Mesendoderm (in vitro differentiated cells): ENCODE data around the gene RPS19BP1.
"Not testable (repeated sequence)": the region's sequence is repeated elsewhere in the genome, so short reads cannot be mapped to it uniquely, and the experiment has no call there.

Experiments used
- DNase-seq: peaks from one replicate; pipeline ENCODE4 v3.0.0; 2013
- H2AK5ac ChIP-seq: 2 replicates; pipeline ENCODE4 v1.6.1; 2013; ENCODE audit warnings: low read length, inconsistent platforms
- H2BK120ac ChIP-seq: 2 replicates; pipeline ENCODE4 v1.6.1; 2013; ENCODE audit warnings: low read depth, mild to moderate bottlenecking, low read length, moderate library complexity, mixed read lengths
- H2BK15ac ChIP-seq: replicated peaks from 2 replicates; pipeline ENCODE4 v1.6.1; 2013; ENCODE audit warnings: low read depth, mild to moderate bottlenecking, moderate library complexity
- H2BK5ac ChIP-seq: 2 replicates; pipeline ENCODE4 v1.6.1; 2013; ENCODE audit warnings: low read length, inconsistent platforms
- H3K18ac ChIP-seq: 2 replicates; pipeline ENCODE4 v1.6.1; 2013; ENCODE audit warnings: mild to moderate bottlenecking, low read length, mixed read lengths
- H3K23ac ChIP-seq: one replicate; pipeline ENCODE4 v1.6.1; 2013; ENCODE audit warnings: low read length
- H3K27ac ChIP-seq: 2 replicates; pipeline ENCODE4 v1.5.1; 2013; ENCODE audit warnings: low read depth, mild to moderate bottlenecking, inconsistent platforms, low read length, moderate library complexity
- H3K27me3 ChIP-seq: 2 replicates; pipeline ENCODE4 v1.6.1; 2013; ENCODE audit warnings: low read length, control low read depth, mild to moderate bottlenecking, inconsistent platforms; ENCODE audit not compliant: insufficient read depth, poor library complexity
- H3K36me3 ChIP-seq: 2 replicates; pipeline ENCODE4 v1.6.1; 2013; ENCODE audit warnings: low read length, inconsistent platforms; ENCODE audit not compliant: control insufficient read depth, insufficient read depth
- H3K4ac ChIP-seq: one replicate; pipeline ENCODE4 v1.6.1; 2013; ENCODE audit warnings: low read depth, mild to moderate bottlenecking, low read length, moderate library complexity
- H3K4me1 ChIP-seq: 2 replicates; pipeline ENCODE4 v1.6.1; 2013; ENCODE audit warnings: low read depth, low read length, inconsistent platforms; ENCODE audit not compliant: control insufficient read depth
- H3K4me2 ChIP-seq: 2 replicates; pipeline ENCODE4 v1.6.1; 2013; ENCODE audit warnings: low read length
- H3K4me3 ChIP-seq: 2 replicates; pipeline ENCODE4 v1.5.1; 2013; ENCODE audit warnings: mild to moderate bottlenecking, low read length
- H3K56ac ChIP-seq: one replicate; pipeline ENCODE4 v1.6.1; 2013; ENCODE audit warnings: low read length
- H3K79me1 ChIP-seq: 2 replicates; pipeline ENCODE4 v1.6.1; 2013; ENCODE audit warnings: low read length, inconsistent platforms
- H3K79me2 ChIP-seq: 2 replicates; pipeline ENCODE4 v1.6.1; 2013; ENCODE audit warnings: mild to moderate bottlenecking, low read length; ENCODE audit not compliant: control insufficient read depth, insufficient read depth
- H3K9ac ChIP-seq: 2 replicates; pipeline ENCODE4 v1.6.1; 2013; ENCODE audit warnings: low read length, inconsistent platforms
- H4K5ac ChIP-seq: one replicate; pipeline ENCODE4 v1.6.1; 2013; ENCODE audit warnings: low read length
- H4K8ac ChIP-seq: one replicate; pipeline ENCODE4 v1.6.1; 2013; ENCODE audit warnings: low read depth, mild to moderate bottlenecking, control low read depth, low read length, moderate library complexity
- WGBS: extraction: QIAGEN DNeasy Blood & Tissue Kit; methylation state at CpG from one replicate; pipeline ENCODE4 v1.1.7; 2013; ENCODE audit warnings: low lambda C conversion rate, missing lambda C conversion rate; ENCODE audit not compliant: insufficient coverage; ENCODE audit errors: extremely low coverage; 5-methylcytosine and 5-hydroxymethylcytosine counted together

Gene RPS19BP1

DNA sequence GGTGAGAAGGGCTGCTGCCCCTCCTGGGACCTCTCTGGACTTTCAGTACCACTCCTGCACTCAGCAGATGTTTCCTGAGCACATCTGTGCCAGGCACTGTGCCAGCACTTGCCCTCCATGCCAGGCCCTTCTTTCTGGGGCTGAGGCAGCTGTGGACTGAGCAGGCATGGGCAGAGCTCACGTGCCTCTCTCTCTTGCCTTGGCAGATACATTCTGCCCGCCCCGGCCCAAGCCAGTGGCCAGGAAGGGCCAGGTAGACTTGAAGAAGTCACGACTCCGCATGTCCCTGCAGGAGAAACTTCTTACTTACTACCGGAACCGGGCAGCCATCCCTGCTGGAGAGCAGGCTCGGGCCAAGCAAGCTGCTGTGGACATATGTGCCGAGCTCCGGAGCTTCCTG is 20.5 kb downstream of the RPS19BP1 start:
- H3K9ac ChIP-seq = no peak overlapping the region
- no CpG with 5 or more reads among the region's 10 CpGs for WGBS

DNA sequence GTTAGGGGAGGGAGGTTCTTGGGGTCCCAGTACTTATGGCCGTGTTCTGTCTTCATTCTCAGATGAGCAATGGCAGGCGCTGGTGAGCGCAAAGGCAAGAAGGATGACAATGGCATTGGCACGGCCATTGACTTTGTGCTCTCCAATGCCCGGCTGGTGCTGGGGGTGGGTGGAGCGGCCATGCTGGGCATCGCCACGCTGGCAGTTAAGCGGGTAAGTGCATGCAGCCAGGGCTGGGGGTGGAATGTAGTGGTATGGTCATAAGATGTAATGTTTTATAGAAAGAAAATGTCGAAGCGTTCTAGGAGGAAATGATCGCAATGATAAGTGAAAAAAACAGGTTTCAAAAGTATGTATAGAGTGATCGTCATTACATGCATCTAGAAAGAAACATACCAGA is 21.3 kb downstream of the RPS19BP1 start:
- Histone ChIP-seq H3K4me2 (no peak overlapping the region), H3K4ac (no peak overlapping the region), H3K27me3 (no peaks in the 10 kb centered on the region), H2AK5ac (no peak overlapping the region), H3K79me2 (no peaks in the 10 kb centered on the region), H2BK120ac (no peak overlapping the region), H3K56ac (no peak overlapping the region), H3K4me3 (no peak overlapping the region), H3K27ac (no peak overlapping the region), H3K79me1 (peaks cover 12% of the 10 kb centered on the region), H3K36me3 (peaks cover 29% of the 10 kb centered on the region), H3K9ac (no peak overlapping the region), H3K18ac (no peak overlapping the region), H3K4me1 (no peaks in the 10 kb centered on the region), H3K23ac (no peak overlapping the region), H2BK15ac (no peak overlapping the region), H2BK5ac (no peak overlapping the region), H4K5ac (no peak overlapping the region), H4K8ac (no peak overlapping the region)
- DNase-seq = no peak
- WGBS = 100% methylated on average over 4 of the region's 13 CpGs

More for the DNA sequence above, 20.5 kb downstream of the RPS19BP1 start:
- Histone ChIP-seq H3K4me1 (no peaks in the 10 kb centered on the region), H3K18ac (no peak overlapping the region), H3K4me2 (no peak overlapping the region), H4K5ac (no peak overlapping the region), H2BK120ac (no peak overlapping the region), H3K4me3 (no peak overlapping the region), H2BK15ac (no peak overlapping the region), H2AK5ac (no peak overlapping the region), H3K56ac (no peak overlapping the region), H3K23ac (no peak overlapping the region), H3K79me1 (peaks cover 10% of the 10 kb centered on the region), H3K36me3 (peaks cover 25% of the 10 kb centered on the region), H3K4ac (no peak overlapping the region), H3K27ac (no peak overlapping the region), H3K79me2 (no peaks in the 10 kb centered on the region), H4K8ac (no peak overlapping the region), H2BK5ac (no peak overlapping the region), H3K27me3 (no peaks in the 10 kb centered on the region)
- DNase-seq = no peak

- Histone ChIP-seq H3K36me3 (peaks cover 35% of the 10 kb centered on the region), H3K27ac (no peak overlapping the region), H4K5ac (no peak overlapping the region), H3K23ac (no peak overlapping the region), H2AK5ac (no peak overlapping the region), H2BK5ac (no peak overlapping the region), H3K18ac (no peak overlapping the region), H3K4me1 (no peaks in the 10 kb centered on the region), H3K4ac (no peak overlapping the region), H3K9ac (no peak overlapping the region), H2BK15ac (no peak overlapping the region), H3K4me2 (no peak overlapping the region), H2BK120ac (no peak overlapping the region), H3K56ac (no peak overlapping the region), H4K8ac (no peak overlapping the region), H3K27me3 (no peaks in the 10 kb centered on the region), H3K79me1 (peaks cover 12% of the 10 kb centered on the region), H3K4me3 (no peak overlapping the region), H3K79me2 (no peaks in the 10 kb centered on the region)
- no peak for DNase-seq
- no CpG with 5 or more reads among the region's 4 CpGs for WGBS
Observed at GRCh38 chr22:39510529-39511149, 21.9 kb downstream of the RPS19BP1 start.

GRCh38 chr22:39508393-39508792 is 24.2 kb downstream of the RPS19BP1 start:
- no peak for DNase-seq
- Histone ChIP-seq H3K18ac (no peak overlapping the region), H3K56ac (no peak overlapping the region), H3K79me1 (peaks cover 13% of the 10 kb centered on the region), H2AK5ac (no peak overlapping the region), H3K4ac (no peak overlapping the region), H3K23ac (no peak overlapping the region), H3K79me2 (peaks cover 3% of the 10 kb centered on the region), H2BK15ac (no peak overlapping the region), H3K9ac (no peak overlapping the region), H3K4me2 (no peak overlapping the region), H4K8ac (no peak overlapping the region), H3K4me3 (no peak overlapping the region), H3K27ac (no peak overlapping the region), H4K5ac (no peak overlapping the region), H2BK5ac (no peak overlapping the region), H3K27me3 (no peaks in the 10 kb centered on the region), H3K36me3 (peaks cover 35% of the 10 kb centered on the region), H2BK120ac (no peak overlapping the region), H3K4me1 (no peaks in the 10 kb centered on the region)
- WGBS = no CpG with 5 or more reads among the region's 4 CpGs

DNA sequence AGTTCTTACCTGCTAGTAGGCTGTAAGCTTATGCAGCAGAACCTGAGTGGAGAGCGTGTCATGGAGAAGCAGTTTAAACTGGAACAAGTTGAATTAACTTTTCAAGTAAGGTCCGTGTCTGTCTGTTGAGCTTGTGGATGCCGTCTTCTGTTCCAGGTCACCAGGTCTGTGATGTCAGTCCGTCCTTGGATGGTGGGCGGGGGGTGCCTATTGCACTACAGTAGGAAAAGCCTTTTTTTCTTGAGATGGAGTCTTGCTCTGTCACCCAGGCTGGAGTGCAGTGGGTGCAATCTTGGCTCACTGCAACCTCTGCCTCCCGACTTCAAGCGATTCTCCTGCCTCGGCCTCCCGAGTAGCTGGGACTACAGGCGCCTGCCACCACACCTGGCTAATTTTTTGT is 25.5 kb downstream of the RPS19BP1 start:
- H3K4ac ChIP-seq, H3K27me3 ChIP-seq, H2AK5ac ChIP-seq, H4K5ac ChIP-seq, H3K4me2 ChIP-seq, DNase-seq, H3K27ac ChIP-seq, H2BK5ac ChIP-seq, H3K23ac ChIP-seq, H3K9ac ChIP-seq, H4K8ac ChIP-seq, H3K4me3 ChIP-seq, H3K18ac ChIP-seq, H2BK120ac ChIP-seq, H3K56ac ChIP-seq, H3K4me1 ChIP-seq, H2BK15ac ChIP-seq: not testable (repeated sequence)
- Histone ChIP-seq H3K79me1 (peaks cover 20% of the 10 kb centered on the region), H3K36me3 (peaks cover 30% of the 10 kb centered on the region), H3K79me2 (peaks cover 11% of the 10 kb centered on the region)
- no CpG with 5 or more reads among the region's 10 CpGs for WGBS

DNA sequence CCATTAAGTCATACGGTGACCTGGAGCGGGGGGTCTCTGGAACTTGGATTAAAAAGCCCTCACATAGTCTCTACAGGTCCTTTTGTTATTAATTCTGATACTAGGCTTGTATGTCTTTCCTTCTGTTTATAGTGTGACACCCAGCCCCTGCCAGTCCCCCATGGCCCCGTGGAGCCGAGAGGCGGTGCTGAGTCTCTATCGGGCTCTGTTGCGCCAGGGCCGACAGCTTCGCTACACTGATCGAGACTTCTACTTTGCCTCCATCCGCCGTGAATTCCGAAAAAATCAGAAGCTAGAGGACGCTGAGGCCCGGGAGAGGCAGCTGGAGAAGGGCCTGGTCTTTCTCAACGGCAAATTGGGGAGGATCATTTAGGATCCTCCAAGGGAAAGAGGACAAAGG is 28.5 kb downstream of the RPS19BP1 start:
- Histone ChIP-seq H2BK120ac (no peak overlapping the region), H4K5ac (no peak overlapping the region), H2BK5ac (no peak overlapping the region), H3K4me3 (no peak overlapping the region), H3K4ac (no peak overlapping the region), H3K27ac (no peak overlapping the region), H3K27me3 (no peaks in the 10 kb centered on the region), H3K56ac (no peak overlapping the region), H3K4me1 (peaks cover 6% of the 10 kb centered on the region), H3K4me2 (no peak overlapping the region), H3K36me3 (peaks cover 17% of the 10 kb centered on the region), H3K18ac (no peak overlapping the region), H4K8ac (no peak overlapping the region), H2AK5ac (no peak overlapping the region), H2BK15ac (no peak overlapping the region), H3K23ac (no peak overlapping the region), H3K9ac (no peak overlapping the region), H3K79me1 (peaks cover 14% of the 10 kb centered on the region), H3K79me2 (peaks cover 11% of the 10 kb centered on the region)
- DNase-seq = no peak
- no CpG with 5 or more reads among the region's 16 CpGs for WGBS
